Activated T-cell treated with anti-CD3 and anti-CD28 coated beads for 1 hour (primary cell): ENCODE results near the gene AHR.
"Not testable (repeated sequence)": the region's sequence is repeated elsewhere in the genome, so short reads cannot be mapped to it uniquely, and the experiment has no call there.

Experiments
- DNase-seq: peaks from one replicate; pipeline ENCODE4 v3.0.0-alpha.2; 2020; ENCODE audit warnings: low read depth

AHR gene

GRCh38 chr7:17339952-17340351 lies 41.5 kb downstream of the AHR start:
- DNase-seq = no peak

GRCh38 chr7:17340655-17341054 lies 42.2 kb downstream of the AHR start:
- DNase-seq = no peak

GRCh38 chr7:17342756-17343155 lies 44.3 kb downstream of the AHR start:
- no peak for DNase-seq

GRCh38 chr7:17347401-17347800 lies 48.9 kb downstream of the AHR start:
- no peak for DNase-seq

GRCh38 chr7:17348932-17349331 lies 50.5 kb downstream of the AHR start:
- not testable (repeated sequence) for DNase-seq

- DNase-seq = not testable (repeated sequence)
Measured at GRCh38 chr7:17350321-17350720, 51.9 kb downstream of the AHR start.

GRCh38 chr7:17353650-17354419 lies 55.4 kb downstream of the AHR start:
- not testable (repeated sequence) for DNase-seq

GRCh38 chr7:17354473-17354872 lies 56.0 kb downstream of the AHR start:
- no peak for DNase-seq

- no peak for DNase-seq
Measured at GRCh38 chr7:17355050-17355449, 56.6 kb downstream of the AHR start.

GRCh38 chr7:17357952-17358351 lies 59.5 kb downstream of the AHR start:
- DNase-seq = no peak

- DNase-seq = no peak
Measured at GRCh38 chr7:17359610-17360009, 61.2 kb downstream of the AHR start.

- DNase-seq = no peak
Measured at GRCh38 chr7:17362439-17363105, 64.1 kb downstream of the AHR start.

GRCh38 chr7:17364671-17365070 lies 66.2 kb downstream of the AHR start:
- DNase-seq = no peak

GRCh38 chr7:17365775-17366174 lies 67.3 kb downstream of the AHR start:
- DNase-seq = no peak

GRCh38 chr7:17367502-17367901 lies 69.0 kb downstream of the AHR start:
- no peak for DNase-seq

- no peak for DNase-seq
Measured at GRCh38 chr7:17368856-17369524, 70.5 kb downstream of the AHR start.

GRCh38 chr7:17369691-17370426 lies 71.4 kb downstream of the AHR start:
- no peak for DNase-seq

- no peak for DNase-seq
Measured at GRCh38 chr7:17370901-17371585, 72.6 kb downstream of the AHR start.

GRCh38 chr7:17371671-17372524 lies 73.4 kb downstream of the AHR start:
- no peak for DNase-seq

- DNase-seq = no peak
Measured at GRCh38 chr7:17374157-17374556, 75.7 kb downstream of the AHR start.

GRCh38 chr7:17374654-17375053 lies 76.2 kb downstream of the AHR start:
- no peak for DNase-seq
